ENCODE results near the gene GPATCH2. TPM values are rescaled to one million over a fixed set of nuclear protein-coding genes. Genes with fewer than 3 reads are reported as not detected.

Gene GPATCH2
- total RNA-seq, 1 donor from 2014 or later, result 13.0 TPM

DNA sequence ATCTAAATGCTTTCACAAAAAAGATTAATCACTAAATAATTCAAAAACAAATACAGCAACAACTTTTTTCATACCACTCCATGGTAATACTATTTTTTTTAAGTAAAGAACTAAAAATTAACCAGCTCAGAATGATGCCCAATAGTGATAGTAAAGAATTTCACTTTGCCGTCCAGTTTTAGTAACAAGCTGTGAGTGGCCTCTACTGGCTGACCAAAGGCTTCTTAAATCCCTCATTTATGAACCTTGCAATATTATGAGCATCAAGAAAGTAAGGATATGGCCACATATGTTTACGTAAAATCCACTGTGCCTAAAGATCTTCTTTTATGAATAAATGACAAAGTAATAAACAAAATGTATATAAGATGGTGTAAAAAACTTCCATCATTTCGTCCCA lies 108.6 kb downstream of the GPATCH2 start:
- DNase-seq (ENCODE audit: low read depth), result no peak
- no peak for TF ChIP-seq CTCF (conservative IDR thresholded peaks at IDR 0.05; ENCODE audit: low read depth, low read length)
- no peak overlapping the region for H3K4me3 ChIP-seq (ENCODE audit: low read depth, low read length)

- H3K4me3 ChIP-seq (ENCODE audit: low read depth, low read length), result no peak overlapping the region
- no peak for DNase-seq (ENCODE audit: low read depth)
- no peak for TF ChIP-seq CTCF (conservative IDR thresholded peaks at IDR 0.05; ENCODE audit: low read depth, low read length)
Measured at GRCh38 chr1:217521317-217521716, 109.6 kb downstream of the GPATCH2 start.

GRCh38 chr1:217506878-217507277 lies 124.0 kb downstream of the GPATCH2 start:
- no peak overlapping the region for H3K4me3 ChIP-seq (ENCODE audit: low read depth, low read length)
- no peak for TF ChIP-seq CTCF (conservative IDR thresholded peaks at IDR 0.05; ENCODE audit: low read depth, low read length)
- DNase-seq (ENCODE audit: low read depth), result no peak

DNA sequence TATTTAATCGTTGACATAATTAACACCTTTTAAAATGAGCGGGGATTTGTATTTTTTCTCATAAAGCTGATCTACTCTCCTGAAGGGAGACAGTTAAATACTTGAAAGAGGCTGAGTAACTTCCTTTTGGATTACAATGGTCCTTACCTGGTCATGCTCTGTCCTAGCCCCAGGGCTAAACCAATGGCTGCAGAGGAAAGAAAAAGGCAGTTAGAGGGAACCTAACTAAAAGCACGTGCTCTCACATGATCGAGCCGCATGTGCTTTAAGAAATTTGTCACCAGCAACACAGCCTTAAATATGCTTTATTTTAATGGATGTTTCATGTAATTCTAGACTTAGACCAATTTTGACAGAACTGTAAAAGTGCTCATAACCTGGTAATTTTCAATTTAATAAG lies 132.7 kb downstream of the GPATCH2 start:
- no peak for TF ChIP-seq CTCF (conservative IDR thresholded peaks at IDR 0.05; ENCODE audit: low read depth, low read length)
- H3K4me3 ChIP-seq (ENCODE audit: low read depth, low read length), result no peak overlapping the region
- DNase-seq (ENCODE audit: low read depth), result no peak

DNA sequence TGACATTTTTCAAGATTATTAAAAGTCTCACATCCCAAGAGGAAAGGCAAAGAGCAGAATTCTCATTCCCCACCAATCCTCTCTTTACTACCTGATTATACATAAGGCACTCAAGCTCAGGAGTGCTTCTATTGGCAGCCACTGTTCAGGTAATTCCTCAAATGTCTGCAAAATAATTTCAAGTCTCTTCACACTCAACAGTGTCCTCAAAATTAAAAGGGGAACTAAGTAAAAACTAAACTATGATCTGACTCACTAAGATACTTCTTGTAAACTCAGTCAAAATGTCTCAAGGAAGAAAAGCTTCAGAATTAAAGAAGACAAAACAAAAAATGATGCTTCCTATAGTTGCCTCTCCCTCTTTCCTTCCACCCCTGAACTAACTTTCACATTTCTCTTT lies 135.6 kb downstream of the GPATCH2 start:
- TF ChIP-seq CTCF (conservative IDR thresholded peaks at IDR 0.05; ENCODE audit: low read depth, low read length), result no peak
- H3K4me3 ChIP-seq (ENCODE audit: low read depth, low read length), result no peak overlapping the region
- no peak for DNase-seq (ENCODE audit: low read depth)

- H3K4me3 ChIP-seq (ENCODE audit: low read depth, low read length), result no peak overlapping the region
- DNase-seq (ENCODE audit: low read depth), result no peak
- TF ChIP-seq CTCF (conservative IDR thresholded peaks at IDR 0.05; ENCODE audit: low read depth, low read length), result no peak
Measured at GRCh38 chr1:217494767-217495166, 136.1 kb downstream of the GPATCH2 start.

- no peak overlapping the region for H3K4me3 ChIP-seq (ENCODE audit: low read depth, low read length)
- no peak for DNase-seq (ENCODE audit: low read depth)
- no peak for TF ChIP-seq CTCF (conservative IDR thresholded peaks at IDR 0.05; ENCODE audit: low read depth, low read length)
Measured at GRCh38 chr1:217493290-217493689, 137.6 kb downstream of the GPATCH2 start.
